Bronchial epithelial cell (primary cell): Measurements from ENCODE around the gene CCDC14. TPM values are rescaled to one million over a fixed set of nuclear protein-coding genes. Genes with fewer than 3 reads are reported as not detected.
"Not testable (repeated sequence)": the region's sequence is repeated elsewhere in the genome, so short reads cannot be mapped to it uniquely, and the experiment has no call there.

ENCODE experiments used
- DNase-seq: peaks from one replicate; pipeline ENCODE4 v3.0.0-alpha.2; 2010; ENCODE audit warnings: low read depth
- FAIRE-seq: peaks from 2 replicates; lab custom pipeline; 2011; peaks lifted over from hg19 to GRCh38; lab: Jason Lieb, UNC
- H3K27me3 ChIP-seq: 2 replicates; pipeline ENCODE4 v1.5.1; 2011; ENCODE audit warnings: low read length; ENCODE audit not compliant: control insufficient read depth, insufficient read depth
- H3K36me3 ChIP-seq: 2 replicates; pipeline ENCODE4 v1.5.1; 2011; ENCODE audit warnings: low read length; ENCODE audit not compliant: control insufficient read depth, insufficient read depth
- H3K4me3 ChIP-seq: 2 replicates; pipeline ENCODE4 v1.5.1; 2011; ENCODE audit warnings: mild to moderate bottlenecking, low read depth, low read length, control low read depth
- total RNA-seq: library from RNA; depleted of rRNA; stranded (reverse); fragments of >200 nt; gene quantifications from 2 replicates; pipeline ENCODE4 v1.2.1, GENCODE V29; 2014
- TF ChIP-seq, protein P1 (sequence below): IDR thresholded peaks from 2 replicates; pipeline ENCODE4 v1.5.1; 2011; ENCODE audit warnings: mild to moderate bottlenecking, moderate library complexity, low read length, control low read depth, inconsistent platforms; ENCODE audit not compliant: insufficient read depth, severe bottlenecking

The CCDC14 gene
- total RNA-seq, 1 donor from 2014 or later, result 17.1 TPM

DNA sequence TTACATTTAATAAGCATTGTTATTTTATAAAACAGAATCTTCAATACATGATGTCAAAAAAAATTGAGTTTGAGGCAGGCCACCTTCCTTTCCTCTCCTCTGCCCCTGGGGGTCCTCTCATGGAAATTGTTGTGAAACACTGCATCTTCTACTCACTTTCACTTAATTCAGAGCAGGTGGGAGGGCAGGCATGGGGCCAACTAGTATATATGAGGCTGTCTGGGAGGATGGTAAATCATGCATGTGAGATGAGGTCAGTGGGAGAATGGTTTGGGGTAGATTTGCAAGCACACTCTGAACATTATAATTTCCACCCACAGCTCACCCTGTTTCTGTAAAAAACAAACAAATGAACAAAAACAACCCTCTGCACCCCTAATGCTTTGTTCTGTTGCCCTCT, 10.4 kb upstream of the CCDC14 start:
- no peaks in the 10 kb centered on the region for H3K36me3 ChIP-seq
- H3K27me3 ChIP-seq, result no peaks in the 10 kb centered on the region
- FAIRE-seq (no peak), DNase-seq (no peak)
- TF ChIP-seq, protein P1, sequence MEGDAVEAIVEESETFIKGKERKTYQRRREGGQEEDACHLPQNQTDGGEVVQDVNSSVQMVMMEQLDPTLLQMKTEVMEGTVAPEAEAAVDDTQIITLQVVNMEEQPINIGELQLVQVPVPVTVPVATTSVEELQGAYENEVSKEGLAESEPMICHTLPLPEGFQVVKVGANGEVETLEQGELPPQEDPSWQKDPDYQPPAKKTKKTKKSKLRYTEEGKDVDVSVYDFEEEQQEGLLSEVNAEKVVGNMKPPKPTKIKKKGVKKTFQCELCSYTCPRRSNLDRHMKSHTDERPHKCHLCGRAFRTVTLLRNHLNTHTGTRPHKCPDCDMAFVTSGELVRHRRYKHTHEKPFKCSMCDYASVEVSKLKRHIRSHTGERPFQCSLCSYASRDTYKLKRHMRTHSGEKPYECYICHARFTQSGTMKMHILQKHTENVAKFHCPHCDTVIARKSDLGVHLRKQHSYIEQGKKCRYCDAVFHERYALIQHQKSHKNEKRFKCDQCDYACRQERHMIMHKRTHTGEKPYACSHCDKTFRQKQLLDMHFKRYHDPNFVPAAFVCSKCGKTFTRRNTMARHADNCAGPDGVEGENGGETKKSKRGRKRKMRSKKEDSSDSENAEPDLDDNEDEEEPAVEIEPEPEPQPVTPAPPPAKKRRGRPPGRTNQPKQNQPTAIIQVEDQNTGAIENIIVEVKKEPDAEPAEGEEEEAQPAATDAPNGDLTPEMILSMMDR, result no peak
- no peak overlapping the region for H3K4me3 ChIP-seq

DNA sequence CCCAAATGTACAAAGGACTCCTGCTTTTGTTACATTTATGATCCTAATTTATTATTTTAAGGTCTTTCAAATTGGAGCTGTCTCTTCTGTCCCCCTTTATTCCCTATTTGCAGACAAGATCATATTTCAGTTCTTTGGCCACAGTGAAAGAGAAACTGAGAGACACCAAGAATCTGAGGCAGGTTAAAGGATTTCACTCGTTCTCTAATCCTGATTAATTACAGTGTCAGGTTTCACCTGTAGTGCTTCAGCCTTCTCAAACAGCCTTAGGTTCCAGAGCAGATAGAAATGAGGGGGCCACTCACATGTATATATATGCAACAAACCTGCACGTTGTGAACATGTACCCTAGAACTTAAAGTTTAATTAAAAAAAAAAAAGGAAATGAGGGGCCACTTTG, 6.2 kb upstream of the CCDC14 start:
- not testable (repeated sequence) for H3K4me3 ChIP-seq, H3K36me3 ChIP-seq, DNase-seq, FAIRE-seq, H3K27me3 ChIP-seq

DNA sequence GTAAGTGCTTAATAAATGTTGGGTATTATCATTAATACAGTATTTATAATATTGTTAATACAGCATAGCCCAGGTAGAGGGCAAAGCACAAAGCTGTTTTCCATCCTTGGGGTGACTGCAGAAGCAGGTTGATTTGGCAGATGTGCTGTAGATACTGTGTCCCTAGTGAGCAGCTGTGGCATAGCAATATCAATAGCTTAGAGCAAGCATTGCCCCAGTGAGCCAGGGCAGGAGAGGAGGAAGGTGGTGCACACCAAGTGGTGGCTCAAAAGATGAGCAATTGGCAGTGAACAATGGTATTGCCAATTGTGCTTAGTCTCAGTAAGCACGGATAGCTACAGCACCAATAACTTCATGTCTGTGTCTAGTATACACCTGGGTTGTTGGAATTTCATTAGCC, 5.8 kb upstream of the CCDC14 start:
- H3K36me3 ChIP-seq, H3K4me3 ChIP-seq, H3K27me3 ChIP-seq, DNase-seq: not testable (repeated sequence)
- FAIRE-seq, result peak; percentile 93

DNA sequence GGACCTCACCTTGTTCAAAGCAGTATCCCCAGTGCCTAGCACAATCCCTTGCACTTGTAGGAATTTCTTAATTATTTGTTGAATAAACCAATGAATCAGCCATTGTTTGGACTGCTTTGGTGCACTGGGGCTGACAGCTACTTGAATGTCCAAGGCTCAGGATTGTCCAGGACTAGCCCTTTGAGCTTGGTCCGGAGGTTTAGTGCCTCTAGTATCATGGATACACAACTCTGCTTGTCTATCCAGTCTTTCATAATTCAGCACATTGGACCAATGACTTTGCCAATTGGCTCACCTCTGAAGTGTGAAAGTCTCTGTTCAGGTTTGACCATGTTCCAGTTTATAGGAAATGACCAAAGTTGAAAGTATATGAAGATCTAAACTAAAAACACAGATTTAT, 3.8 kb upstream of the CCDC14 start:
- H3K36me3 ChIP-seq, H3K4me3 ChIP-seq, H3K27me3 ChIP-seq, DNase-seq, FAIRE-seq: not testable (repeated sequence)

DNA sequence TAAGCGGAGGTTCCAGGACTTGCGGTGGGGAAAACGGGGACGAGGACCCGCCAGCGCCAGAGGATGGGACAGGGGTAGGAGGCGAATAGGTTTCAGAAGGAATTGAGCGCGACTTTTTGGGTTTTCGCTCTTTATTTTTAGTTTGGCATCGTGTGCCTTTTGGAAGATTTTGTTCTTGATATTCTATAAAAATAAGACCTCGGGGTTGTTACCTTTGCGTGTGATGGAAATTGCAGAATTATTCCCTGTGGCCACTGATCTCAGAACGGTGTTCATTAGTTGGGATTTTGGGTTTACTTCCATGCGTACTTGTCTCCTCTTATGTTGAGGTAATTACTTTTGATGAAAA, 453 bp upstream of the CCDC14 start:
- peak overlapping the region; percentile 83 for H3K4me3 ChIP-seq
- no peak for DNase-seq
- no peaks in the 10 kb centered on the region for H3K27me3 ChIP-seq
- H3K36me3 ChIP-seq, result no peaks in the 10 kb centered on the region
- no peak for FAIRE-seq
- TF ChIP-seq, protein P1, result no peak

DNA sequence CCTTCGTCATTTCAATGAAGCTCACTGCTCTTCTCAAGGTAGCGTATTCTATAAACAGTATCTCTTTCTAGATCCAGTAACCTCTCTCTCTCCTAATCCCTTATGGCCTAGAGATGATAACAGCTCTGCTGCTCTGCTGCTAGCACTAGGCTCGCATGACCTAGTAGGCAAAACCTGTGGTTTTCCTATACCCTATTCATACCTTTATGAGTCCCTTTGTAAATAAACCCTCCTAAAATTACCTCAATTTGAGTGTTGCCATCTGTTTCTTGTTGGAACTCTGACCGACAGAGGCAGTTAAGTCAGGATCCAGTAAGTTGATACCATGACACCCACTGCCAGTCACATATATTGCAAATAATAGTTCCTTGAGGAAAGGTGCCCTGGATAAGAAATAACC, 7.3 kb downstream of the CCDC14 start:
- H3K36me3 ChIP-seq, result no peaks in the 10 kb centered on the region

DNA sequence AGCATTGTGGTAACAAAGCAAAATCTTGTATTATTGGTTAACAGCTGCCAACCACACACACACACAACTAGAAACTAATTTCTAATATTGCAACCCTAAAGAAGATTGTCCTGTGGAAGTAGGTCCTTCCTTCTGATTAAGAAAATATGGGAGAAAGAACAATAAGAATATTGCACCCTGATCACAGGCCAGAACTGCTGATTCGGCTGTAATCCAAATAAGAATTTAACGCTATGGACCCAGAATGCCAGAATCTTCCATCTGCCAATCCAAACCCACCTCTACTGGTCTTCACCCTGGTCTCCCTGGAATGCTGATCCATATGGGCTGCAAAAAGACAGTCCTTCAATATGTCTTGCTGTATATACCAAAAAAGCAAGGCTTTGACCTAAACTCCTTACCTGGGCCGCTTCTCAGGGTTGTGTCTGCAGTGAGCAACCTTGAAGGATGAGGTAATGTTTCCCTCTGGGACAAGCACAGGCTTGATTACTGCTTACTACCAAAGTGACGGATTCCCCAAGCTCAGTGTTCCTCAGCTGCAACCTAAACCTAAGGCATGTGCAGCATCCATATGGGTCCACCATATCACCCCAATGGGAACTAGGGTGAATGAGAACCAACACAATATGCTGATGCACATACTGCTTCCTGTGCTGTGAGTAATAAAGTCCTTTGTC, 8.0 kb downstream of the CCDC14 start:
- no peak for FAIRE-seq
- peak; percentile 89 for DNase-seq
- Histone ChIP-seq H3K36me3 (no peaks in the 10 kb centered on the region), H3K4me3 (no peak overlapping the region), H3K27me3 (no peaks in the 10 kb centered on the region)
- TF ChIP-seq, protein P1, result no peak

More for the DNA sequence above, 7.3 kb downstream of the CCDC14 start:
- DNase-seq, result no peak
- no peak overlapping the region for H3K4me3 ChIP-seq
- TF ChIP-seq, protein P1, result no peak
- H3K27me3 ChIP-seq, result no peaks in the 10 kb centered on the region
- FAIRE-seq, result no peak
